Astrocyte (in vitro differentiated cells and primary cell): Measurements from ENCODE around the gene INTS7.

Source experiments
- CTCF ChIP-seq: IDR thresholded peaks from 2 replicates; pipeline ENCODE4 v1.5.1; 2011; ENCODE audit warnings: low read depth, mild to moderate bottlenecking, inconsistent platforms, low read length, moderate library complexity; ENCODE audit not compliant: insufficient read depth
- EZH2 ChIP-seq: IDR thresholded peaks from 2 replicates; pipeline ENCODE4 v1.6.1; 2012; ENCODE audit warnings: mild to moderate bottlenecking, low read length, inconsistent platforms; ENCODE audit not compliant: insufficient read depth

DNA sequence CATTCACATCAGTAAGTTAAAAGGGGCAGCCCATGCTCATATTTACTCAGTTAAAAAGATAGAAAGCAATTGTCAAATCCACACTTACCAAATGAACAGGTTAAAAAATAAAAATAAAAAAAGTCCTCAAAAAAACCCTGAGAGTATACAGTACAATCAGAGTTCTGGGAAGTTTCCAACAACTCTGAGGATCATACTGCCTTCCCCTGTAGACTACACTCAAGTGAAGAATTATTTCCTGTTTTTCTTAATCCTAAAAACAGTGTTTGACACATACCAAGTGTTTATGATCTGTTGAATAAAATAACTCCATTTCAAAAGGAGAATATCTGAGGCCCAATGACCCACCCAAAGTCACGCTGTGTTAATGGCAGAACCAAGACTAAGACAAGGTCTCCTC, 61.8 kb downstream of the INTS7 start:
- TF ChIP-seq EZH2 (no peak), CTCF (no peak)
